BJ (cell line): Measurements from ENCODE around the gene TRIM38. TPM values are rescaled to one million over a fixed set of nuclear protein-coding genes. Genes with fewer than 3 reads are reported as not detected.
"Not testable (repeated sequence)": the region's sequence is repeated elsewhere in the genome, so short reads cannot be mapped to it uniquely, and the experiment has no call there.

ENCODE experiments used
- CTCF ChIA-PET: fragments of 350-600 bp; formaldehyde crosslinking; extraction: SDS; loops from one replicate; lab custom pipeline; 2021; ENCODE audit warnings: antibody characterized with exemption, inconsistent platforms; lab: Yijun Ruan, JAX
- POLR2A ChIA-PET: fragments of 300-600 bp; sonication (Branson Sonifier 250); formaldehyde crosslinking; extraction: SDS; loops from one replicate; lab custom pipeline; 2021; ENCODE audit warnings: antibody characterized with exemption; lab: Charles Lee
- DNase-seq: peaks from one replicate; pipeline ENCODE4 v3.0.0-alpha.2; 2011; ENCODE audit warnings: low read depth
- H3K27me3 ChIP-seq: 2 replicates; pipeline ENCODE4 v1.6.0; 2011; ENCODE audit warnings: low read length; ENCODE audit not compliant: control insufficient read depth, insufficient read depth
- H3K36me3 ChIP-seq: 2 replicates; pipeline ENCODE4 v1.5.1; 2011; ENCODE audit warnings: low read length; ENCODE audit not compliant: control insufficient read depth, insufficient read depth
- H3K4me3 ChIP-seq: 2 replicates; pipeline ENCODE4 v1.5.1; 2011; ENCODE audit warnings: low read depth, mild to moderate bottlenecking, control low read depth, low read length
- CTCF ChIP-seq: IDR thresholded peaks from 2 replicates; pipeline ENCODE4 v1.5.1; 2011; ENCODE audit warnings: low read depth, mild to moderate bottlenecking, control low read depth, inconsistent platforms, low read length, moderate library complexity; ENCODE audit not compliant: insufficient read depth
- polyA plus RNA-seq: library from polyadenylated mRNA; depleted of rRNA; stranded (reverse); fragments of >200 nt; gene quantifications from 2 replicates; pipeline ENCODE4 v1.2.3, GENCODE V29; 2011

The TRIM38 gene
- polyA plus RNA-seq, 1 experiment = 4.7 TPM

GRCh38 chr6:26008470-26008869 is 45.9 kb downstream of the TRIM38 start:
- TF ChIP-seq CTCF = no peak
- CTCF ChIA-PET = interaction anchor here (0.9 to 10.4 kb wide), 2 partner anchors 11 to 13 kb away, joined by 3 to 83 read pairs; no protein-coding TSS in a partner anchor
- Histone ChIP-seq H3K36me3 (no peaks in the 10 kb centered on the region), H3K4me3 (no peak overlapping the region), H3K27me3 (no peaks in the 10 kb centered on the region)
- POLR2A ChIA-PET = no interaction called here
- no peak for DNase-seq

DNA sequence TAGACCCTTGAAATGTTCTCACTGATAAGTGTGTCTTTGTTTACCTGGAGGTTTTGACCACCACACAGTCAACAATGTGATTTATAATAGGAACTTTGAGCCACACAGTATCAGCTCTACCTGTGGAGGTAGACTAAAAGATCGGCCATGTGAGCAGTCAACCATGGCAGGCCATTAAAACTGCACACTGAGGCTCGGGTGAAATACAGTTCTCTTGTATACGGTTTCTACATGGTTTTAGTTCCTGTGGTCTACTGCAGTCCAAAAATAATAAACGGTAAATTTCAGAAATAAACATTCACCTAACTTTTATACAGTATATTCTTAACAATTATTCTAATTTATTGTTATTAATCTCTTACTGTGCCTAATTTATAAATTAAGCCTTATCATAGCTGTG is 47.2 kb downstream of the TRIM38 start:
- POLR2A ChIA-PET = interaction anchor here (0.6 kb wide), 1 partner anchor 146 kb away, joined by 3 read pairs; a partner anchor contains a TSS
- no peak for DNase-seq
- Histone ChIP-seq H3K27me3 (no peaks in the 10 kb centered on the region), H3K4me3 (no peak overlapping the region), H3K36me3 (no peaks in the 10 kb centered on the region)
- TF ChIP-seq CTCF = no peak
- CTCF ChIA-PET = interaction anchor here (10.4 kb wide), 1 partner anchor 15 kb away, joined by 83 read pairs; no protein-coding TSS in a partner anchor

DNA sequence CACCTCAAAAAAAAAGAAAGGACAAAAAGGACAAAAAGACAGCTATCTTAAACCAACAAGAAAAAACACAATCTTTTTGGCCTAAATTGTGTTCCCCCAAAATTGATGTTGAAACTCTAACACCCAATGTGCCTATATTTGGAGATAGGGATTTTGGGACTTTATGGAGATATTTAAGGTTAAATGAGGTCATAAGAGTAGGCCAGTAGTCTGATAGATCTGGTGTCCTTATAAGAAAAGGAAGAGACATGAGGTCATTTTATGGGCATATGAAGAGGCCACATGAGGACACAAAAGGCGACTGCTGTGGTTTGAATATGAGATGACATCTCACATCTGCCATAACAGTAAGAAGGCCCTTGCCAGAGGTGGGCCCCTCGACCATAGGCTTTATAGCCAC is 49.5 kb downstream of the TRIM38 start:
- H3K36me3 ChIP-seq = no peaks in the 10 kb centered on the region
- no peak for DNase-seq
- ChIA-PET POLR2A (no interaction called here), CTCF (interaction anchor here (0.7 to 10.4 kb wide), 3 partner anchors 8 to 17 kb away, joined by 3 to 83 read pairs (median 9); no protein-coding TSS in a partner anchor)
- H3K4me3 ChIP-seq = no peak overlapping the region
- no peak for TF ChIP-seq CTCF
- H3K27me3 ChIP-seq = no peaks in the 10 kb centered on the region

- H3K36me3 ChIP-seq, POLR2A ChIA-PET, DNase-seq, H3K27me3 ChIP-seq, H3K4me3 ChIP-seq: not testable (repeated sequence)
- CTCF ChIA-PET = interaction anchor here (5.7 to 10.4 kb wide), 2 partner anchors 10 to 19 kb away, joined by 52 to 83 read pairs; no protein-coding TSS in a partner anchor
These were observed 51.8 kb downstream of the TRIM38 start for GRCh38 chr6:26014386-26014785.

- H3K4me3 ChIP-seq = no peak overlapping the region; the same call in 1 of the 2 replicates
- ChIA-PET CTCF (interaction anchor here (0.6 to 10.4 kb wide), 6 partner anchors 9 to 1324 kb away, joined by 3 to 83 read pairs (median 4); no protein-coding TSS in a partner anchor), POLR2A (interaction anchor here (1.2 to 2.6 kb wide), 2 partner anchors 10 to 16 kb away, joined by 4 to 16 read pairs; a partner anchor contains a TSS)
- no peaks in the 10 kb centered on the region for H3K36me3 ChIP-seq
- DNase-seq = no peak
- no peaks in the 10 kb centered on the region for H3K27me3 ChIP-seq
- TF ChIP-seq CTCF = no peak
These were observed 53.8 kb downstream of the TRIM38 start for GRCh38 chr6:26016245-26016962.
